Fibroblast of pulmonary artery (primary cell): ENCODE results near the gene PKN3.
"Not testable (repeated sequence)": the region's sequence is repeated elsewhere in the genome, so short reads cannot be mapped to it uniquely, and the experiment has no call there.

ENCODE experiments used
- DNase-seq: peaks from one replicate; pipeline ENCODE4 v3.0.0-alpha.2; 2010; ENCODE audit warnings: low read depth
- H3K4me3 ChIP-seq: replicated peaks from 2 replicates; pipeline ENCODE4 v1.5.1; 2011; ENCODE audit warnings: low read depth, mild to moderate bottlenecking, control low read depth, low read length, moderate library complexity
- TF ChIP-seq, protein P1 (sequence below): IDR thresholded peaks from 2 replicates; pipeline ENCODE4 v1.5.1; 2011; ENCODE audit warnings: mild to moderate bottlenecking, control low read depth, low read length, inconsistent platforms; ENCODE audit errors: missing control alignments

The PKN3 gene

DNA sequence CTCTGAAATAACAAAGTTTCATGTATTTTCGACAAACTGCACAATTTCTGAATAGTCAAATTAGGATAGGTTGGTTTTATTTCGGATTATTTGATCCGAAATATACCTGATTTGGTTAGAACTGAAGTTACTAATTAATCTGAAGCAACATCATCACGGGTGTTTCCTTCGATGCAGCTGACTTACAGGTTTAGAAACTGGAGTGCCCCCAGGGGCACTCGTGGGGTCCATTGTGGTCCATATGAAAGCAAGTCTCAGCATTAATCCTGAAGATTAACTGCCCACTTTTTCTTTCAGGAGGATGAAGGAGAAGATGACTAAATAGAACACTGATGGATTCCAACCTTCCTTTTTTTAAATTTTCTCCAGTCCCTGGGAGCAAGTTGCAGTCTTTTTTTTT lies 8.0 kb upstream of the PKN3 start:
- TF ChIP-seq, protein P1, sequence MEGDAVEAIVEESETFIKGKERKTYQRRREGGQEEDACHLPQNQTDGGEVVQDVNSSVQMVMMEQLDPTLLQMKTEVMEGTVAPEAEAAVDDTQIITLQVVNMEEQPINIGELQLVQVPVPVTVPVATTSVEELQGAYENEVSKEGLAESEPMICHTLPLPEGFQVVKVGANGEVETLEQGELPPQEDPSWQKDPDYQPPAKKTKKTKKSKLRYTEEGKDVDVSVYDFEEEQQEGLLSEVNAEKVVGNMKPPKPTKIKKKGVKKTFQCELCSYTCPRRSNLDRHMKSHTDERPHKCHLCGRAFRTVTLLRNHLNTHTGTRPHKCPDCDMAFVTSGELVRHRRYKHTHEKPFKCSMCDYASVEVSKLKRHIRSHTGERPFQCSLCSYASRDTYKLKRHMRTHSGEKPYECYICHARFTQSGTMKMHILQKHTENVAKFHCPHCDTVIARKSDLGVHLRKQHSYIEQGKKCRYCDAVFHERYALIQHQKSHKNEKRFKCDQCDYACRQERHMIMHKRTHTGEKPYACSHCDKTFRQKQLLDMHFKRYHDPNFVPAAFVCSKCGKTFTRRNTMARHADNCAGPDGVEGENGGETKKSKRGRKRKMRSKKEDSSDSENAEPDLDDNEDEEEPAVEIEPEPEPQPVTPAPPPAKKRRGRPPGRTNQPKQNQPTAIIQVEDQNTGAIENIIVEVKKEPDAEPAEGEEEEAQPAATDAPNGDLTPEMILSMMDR: no peak
- H3K4me3 ChIP-seq: no peak overlapping the region
- DNase-seq: no peak

DNA sequence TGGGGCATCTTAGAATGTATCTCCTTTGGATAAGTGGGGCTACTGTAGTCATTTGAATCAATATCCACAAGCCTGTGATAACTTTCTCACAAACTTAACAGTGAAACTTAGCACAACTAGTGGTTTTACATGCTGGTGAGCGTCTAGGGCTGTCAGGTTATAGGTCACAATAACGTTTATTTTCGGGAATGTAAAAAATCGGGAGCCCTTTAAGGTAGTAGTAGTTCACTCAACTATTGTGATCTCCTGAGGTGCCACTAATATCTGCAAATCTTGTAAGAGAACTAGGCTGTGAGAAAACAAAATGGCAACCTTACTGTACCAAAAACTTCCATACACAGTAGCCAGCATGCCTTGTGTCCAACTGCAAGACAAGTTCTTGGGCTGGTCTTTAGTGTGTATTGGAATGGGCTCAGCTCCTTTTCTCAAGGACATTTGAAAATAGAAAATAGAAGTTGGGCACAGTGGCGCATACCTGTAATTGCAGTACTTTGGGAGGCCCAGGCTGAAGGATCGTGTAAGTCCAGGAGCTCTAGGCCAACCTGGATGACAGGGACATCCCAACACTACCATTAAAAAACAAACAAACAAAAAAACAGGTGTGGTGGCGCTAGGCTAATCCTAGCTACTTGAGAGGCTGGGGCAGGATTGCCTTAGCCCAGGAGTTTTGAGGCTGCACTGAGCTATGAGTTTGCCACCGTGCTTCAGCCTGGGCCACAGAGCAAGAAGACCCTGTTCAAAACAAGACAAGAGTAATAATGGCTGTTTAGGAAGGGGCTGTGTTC lies 5.2 kb upstream of the PKN3 start:
- no peak for DNase-seq
- H3K4me3 ChIP-seq: no peak overlapping the region
- TF ChIP-seq, protein P1: no peak

DNA sequence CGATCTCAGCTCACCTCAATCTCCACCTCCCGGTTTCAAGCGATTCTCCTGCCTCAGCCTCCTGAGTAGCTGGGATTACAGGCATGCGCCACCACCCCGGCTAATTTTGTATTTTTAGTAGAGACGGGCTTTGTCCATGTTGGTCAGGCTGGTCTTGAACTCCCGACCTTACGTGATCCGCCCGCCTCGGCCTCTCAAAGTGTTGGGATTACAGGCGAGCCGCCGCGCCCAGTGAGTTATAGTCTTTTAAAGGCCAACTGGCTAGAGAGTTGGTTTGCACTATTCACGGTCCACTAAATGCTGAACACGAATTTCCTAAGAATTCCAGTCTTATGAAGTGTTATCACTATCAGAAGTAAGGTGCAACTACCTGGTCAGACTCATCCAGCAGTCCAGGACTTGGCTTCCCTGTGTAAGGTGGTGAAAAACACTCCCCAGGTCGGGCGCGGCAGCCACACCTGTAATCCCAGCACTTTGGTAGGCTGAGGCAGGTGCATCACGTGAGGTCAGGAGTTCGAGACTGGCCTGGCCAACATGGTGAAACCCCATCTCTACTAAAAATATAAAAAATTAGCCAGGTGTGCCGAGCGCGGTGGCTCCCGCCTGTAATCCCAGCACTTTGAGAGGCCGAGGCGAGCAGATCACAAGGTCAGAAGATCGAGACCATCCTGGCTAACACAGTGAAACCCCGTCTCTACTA lies 3.1 kb upstream of the PKN3 start:
- DNase-seq, H3K4me3 ChIP-seq: not testable (repeated sequence)

DNA sequence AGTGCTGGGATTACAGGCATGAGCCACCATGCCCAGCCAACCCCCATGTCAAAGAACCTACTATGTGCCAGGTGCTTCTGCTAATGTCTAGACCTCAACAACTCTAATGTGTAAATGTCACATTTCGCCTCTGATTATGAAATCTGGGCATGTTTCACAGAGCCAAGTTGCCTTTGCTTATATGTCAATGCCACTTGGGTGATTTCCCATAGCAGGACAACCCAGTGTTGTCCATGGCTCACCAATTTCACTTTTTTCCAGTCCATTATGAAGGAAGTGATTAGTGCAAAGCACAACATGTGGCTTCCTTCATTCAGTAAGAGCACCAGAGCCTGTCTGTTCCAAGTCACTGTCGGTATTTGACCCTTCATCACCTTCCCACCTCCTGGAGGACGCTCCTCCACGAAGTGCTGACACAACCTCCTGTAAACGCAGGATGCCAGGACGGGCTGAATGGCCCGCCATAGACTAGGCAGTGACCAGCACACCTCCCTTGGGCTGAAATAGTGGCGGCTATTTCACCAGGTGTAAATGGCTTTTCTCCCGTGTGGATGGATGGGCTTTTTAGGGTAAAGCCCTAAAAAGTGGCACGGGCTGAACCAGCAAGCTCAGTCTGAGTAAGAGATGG lies 962 bp upstream of the PKN3 start:
- no peak for DNase-seq
- TF ChIP-seq, protein P1: no peak
- H3K4me3 ChIP-seq: no peak overlapping the region

DNA sequence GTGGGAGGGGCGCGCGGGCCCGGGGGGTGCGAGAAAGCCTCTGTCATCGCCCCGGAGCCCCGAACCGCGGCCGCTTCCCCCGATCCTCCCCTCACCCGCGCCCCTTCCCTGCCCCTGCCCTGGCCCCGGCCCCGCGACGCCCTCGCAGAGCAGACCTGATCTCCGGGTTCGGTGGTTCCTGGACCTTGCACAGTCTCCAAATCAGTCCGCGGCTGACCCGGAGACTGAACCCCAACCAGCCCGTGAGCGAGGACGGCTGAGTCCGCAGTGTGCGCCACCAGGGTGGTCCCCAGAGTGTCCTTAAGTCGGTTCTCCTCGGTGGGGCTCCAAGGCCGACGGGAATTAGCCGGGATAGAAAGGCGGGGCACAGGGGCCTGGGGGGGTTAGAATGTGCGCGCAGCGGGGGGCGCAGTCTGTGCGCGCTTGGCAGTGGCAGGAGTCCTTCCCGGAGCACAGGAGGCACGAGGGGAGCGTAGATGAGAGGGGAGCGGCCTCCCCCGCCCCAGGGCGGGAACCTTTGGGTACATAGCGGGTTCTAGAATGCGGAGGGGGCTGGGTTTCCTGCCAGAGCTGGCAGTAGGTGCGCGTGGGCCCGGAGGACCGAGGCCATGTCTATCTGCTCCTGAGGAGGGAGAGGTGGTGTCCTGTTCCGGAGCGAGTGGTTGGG lies 779 bp downstream of the PKN3 start:
- H3K4me3 ChIP-seq: peak overlapping the region; percentile 65
- DNase-seq: no peak

DNA sequence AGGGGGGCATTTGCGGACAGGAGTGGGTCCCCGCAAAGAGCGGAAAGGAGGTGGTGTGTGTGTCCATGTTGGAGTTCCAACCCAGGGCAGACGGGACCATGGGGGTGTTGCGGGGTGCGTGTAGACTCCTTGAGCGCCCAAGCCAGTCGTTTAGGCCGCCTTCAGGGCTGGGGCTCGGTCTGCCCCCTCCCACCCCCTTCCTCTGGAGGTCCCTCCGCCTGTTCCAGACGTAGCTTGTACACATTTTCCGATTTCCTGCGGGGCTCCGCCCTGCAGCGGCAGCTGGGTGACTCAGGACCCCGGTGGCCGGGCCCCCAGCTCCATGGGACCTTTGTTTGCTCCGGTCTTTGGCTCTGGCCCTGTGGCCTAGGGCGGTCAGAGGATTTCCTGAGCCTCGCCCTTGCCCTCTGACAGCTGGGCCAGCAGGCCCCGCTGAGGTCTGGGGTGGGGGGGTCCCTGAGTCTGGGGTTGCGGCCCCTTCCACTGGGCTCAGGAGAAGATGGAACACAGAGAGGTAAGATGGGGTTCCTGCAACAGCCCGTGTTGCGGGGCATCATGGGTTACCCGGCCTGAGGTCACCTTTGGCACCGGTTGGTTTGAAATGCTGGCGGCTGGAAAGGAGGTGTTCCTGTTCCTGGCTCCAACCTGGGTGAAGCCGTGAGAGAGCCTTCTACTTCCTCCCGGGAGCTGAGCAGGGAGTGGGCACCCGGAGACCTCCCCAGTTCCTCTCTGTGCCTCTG lies 1.5 kb downstream of the PKN3 start:
- TF ChIP-seq, protein P1: no peak
- H3K4me3 ChIP-seq: peak overlapping the region; percentile 65
- DNase-seq: no peak

More for the DNA sequence above, 779 bp downstream of the PKN3 start:
- TF ChIP-seq, protein P1: no peak
